Endothelial cell of umbilical vein (primary cell): ENCODE data around the gene SMAD7. TPM values are rescaled to one million over a fixed set of nuclear protein-coding genes. Genes with fewer than 3 reads are reported as not detected.

Experiments
- BruUV-seq: library from RNA; stranded (reverse); fragments of 400-500 nt; replicated peaks from 2 replicates; lab custom pipeline; 2021; lab: Mats Ljungman, UMichigan
- CTCF ChIA-PET: fragments of 300-600, 350-600 bp; sonication (Branson Sonifier 250); formaldehyde crosslinking; loops from one replicate; lab custom pipeline; 2021; ENCODE audit warnings: antibody characterized with exemption, inconsistent platforms; lab: Charles Lee
- POLR2A ChIA-PET: fragments of 300-600, 350-600 bp; sonication (Branson Sonifier 250); formaldehyde crosslinking; loops from one replicate; lab custom pipeline; 2021; ENCODE audit warnings: antibody characterized with exemption, inconsistent platforms; lab: Charles Lee
- DNase-seq: peaks from one replicate; pipeline ENCODE4 v3.0.0-alpha.2; 2011; ENCODE audit warnings: low read depth, low spot score
- FAIRE-seq: peaks from 2 replicates; lab custom pipeline; 2011; peaks lifted over from hg19 to GRCh38; lab: Jason Lieb, UNC
- H2AFZ ChIP-seq: 2 replicates; pipeline ENCODE4 v1.6.0; 2012; ENCODE audit warnings: low read depth, low read length, control low read depth, inconsistent platforms
- H3K27ac ChIP-seq: 2 replicates; pipeline ENCODE4 v1.5.1; 2011; ENCODE audit warnings: low read depth, mild to moderate bottlenecking, control low read depth, low read length, moderate library complexity; ENCODE audit not compliant: insufficient read depth
- H3K27me3 ChIP-seq, 2 experiments: 2 replicates each; pipeline versions ENCODE4 v1.6.0 to v1.6.1; 2011; ENCODE audit warnings: low read length in 2 of 2, mixed read lengths in 1 of 2; ENCODE audit not compliant: control insufficient read depth in 2 of 2, insufficient read depth in 2 of 2
- H3K36me3 ChIP-seq, 2 experiments: 2 replicates in 1 of 2; 3 replicates in 1 of 2; pipeline ENCODE4 v1.5.1; 2011; ENCODE audit warnings: low read length in 2 of 2, mild to moderate bottlenecking in 1 of 2, moderate library complexity in 1 of 2; ENCODE audit not compliant: control insufficient read depth in 2 of 2, insufficient read depth in 2 of 2; ENCODE audit errors: extremely low read depth in 1 of 2
- H3K4me1 ChIP-seq: 3 replicates; pipeline ENCODE4 v1.5.1; 2011; ENCODE audit warnings: mild to moderate bottlenecking, low read length; ENCODE audit not compliant: control insufficient read depth, insufficient read depth; ENCODE audit errors: extremely low read depth
- H3K4me2 ChIP-seq: 2 replicates; pipeline ENCODE4 v1.6.1; 2011; ENCODE audit warnings: low read length, control low read depth, mixed read lengths; ENCODE audit not compliant: insufficient read depth
- H3K4me3 ChIP-seq, 3 experiments: fragments of 200-600 bp in 1 of 3; sonication (generic), shearing (Covaris generic) in 1 of 3; replicated peaks in 1 of 3; 2 replicates each; pipeline ENCODE4 v1.5.1; 2011 to 2016; ENCODE audit warnings: control low read depth in 3 of 3, low read length in 3 of 3, mild to moderate bottlenecking in 2 of 3, inconsistent platforms in 1 of 3, low read depth in 1 of 3, moderate library complexity in 1 of 3; ENCODE audit not compliant: insufficient read depth in 1 of 3
- H3K79me2 ChIP-seq: 2 replicates; pipeline ENCODE4 v1.6.0; 2012; ENCODE audit warnings: low read length, inconsistent platforms; ENCODE audit not compliant: control insufficient read depth, insufficient read depth
- H3K9ac ChIP-seq: replicated peaks from 2 replicates; pipeline ENCODE3; 2011; ENCODE audit warnings: low read length, control low read depth; ENCODE audit not compliant: insufficient read depth; ENCODE audit errors: extremely low read depth
- H3K9me1 ChIP-seq: replicated peaks from 3 replicates; pipeline ENCODE4 v1.6.0; 2011; ENCODE audit warnings: mild to moderate bottlenecking, low read length; ENCODE audit not compliant: control insufficient read depth, insufficient read depth; ENCODE audit errors: extremely low read depth
- H3K9me3 ChIP-seq: replicated peaks from 2 replicates; pipeline ENCODE4 v1.5.1; 2012; ENCODE audit warnings: low read length, inconsistent platforms; ENCODE audit not compliant: control insufficient read depth, insufficient read depth
- H4K20me1 ChIP-seq: replicated peaks from 2 replicates; pipeline ENCODE3; 2011; ENCODE audit warnings: mild to moderate bottlenecking, low read length; ENCODE audit not compliant: control insufficient read depth, insufficient read depth; ENCODE audit errors: extremely low read depth
- CTCF ChIP-seq, 2 donors: IDR thresholded peaks; 1 replicate in 1 of 2; 2 replicates in 1 of 2; pipeline ENCODE4 v1.5.1; 2011; ENCODE audit warnings: low read length in 2 of 2, mild to moderate bottlenecking in 2 of 2, moderate library complexity in 2 of 2, control low read depth in 1 of 2, inconsistent platforms in 1 of 2, low read depth in 1 of 2; ENCODE audit not compliant: insufficient read depth in 1 of 2; ENCODE audit errors: extremely low read depth in 1 of 2
- EZH2 ChIP-seq: IDR thresholded peaks from 2 replicates; pipeline ENCODE4 v1.6.1; 2012; ENCODE audit warnings: borderline replicate concordance, low read depth, mild to moderate bottlenecking, moderate library complexity, low read length, inconsistent platforms; ENCODE audit not compliant: severe bottlenecking
- FOS ChIP-seq: IDR thresholded peaks from 2 replicates; pipeline ENCODE4 v1.6.1; 2011; ENCODE audit warnings: mild to moderate bottlenecking, low read length, moderate library complexity, borderline replicate concordance; ENCODE audit not compliant: insufficient read depth
- GATA2 ChIP-seq: IDR thresholded peaks from 2 replicates; pipeline ENCODE4 v1.7.0; 2011; ENCODE audit warnings: low read depth, mild to moderate bottlenecking, moderate library complexity, mixed read lengths, low read length; ENCODE audit not compliant: insufficient read length, insufficient read depth
- JUN ChIP-seq: IDR thresholded peaks from 2 replicates; pipeline ENCODE4 v1.6.1; 2011; ENCODE audit warnings: borderline replicate concordance, low read depth; ENCODE audit not compliant: insufficient read length, insufficient read depth
- MAX ChIP-seq: IDR thresholded peaks from 2 replicates; pipeline ENCODE4 v1.6.1; 2011; ENCODE audit not compliant: insufficient read depth, insufficient read length
- MYC ChIP-seq: IDR thresholded peaks from one replicate; pipeline ENCODE4 v1.6.1; 2011; ENCODE audit warnings: mild to moderate bottlenecking, low read depth, low read length
- POLR2A ChIP-seq: IDR thresholded peaks from 2 replicates; pipeline ENCODE4 v1.6.1; 2012; ENCODE audit warnings: low read depth, mild to moderate bottlenecking, control low read depth, low read length
- POLR2AphosphoS5 ChIP-seq: IDR thresholded peaks from 2 replicates; pipeline ENCODE4 v1.6.1; 2012; ENCODE audit warnings: low read depth, mild to moderate bottlenecking, control low read depth, low read length, moderate library complexity; ENCODE audit not compliant: insufficient read depth
- dilution Hi-C: fragments of 300-500 bp; cut with MboI; formaldehyde crosslinking; loops from one replicate; pipeline ENCODE4 v1.15.0; 2019; ENCODE audit warnings: low sequenced_read_pairs; ENCODE audit not compliant: extremely low pct_ligation_motif_present
- intact Hi-C: fragments of 100-400 bp; cut with micrococcal nuclease; formaldehyde crosslinking; loops from one replicate; pipeline ENCODE4 v1.10.0; 2022
- polyA plus RNA-seq, 4 experiments: library from polyadenylated mRNA; depleted of rRNA in 3 of 4; stranded (reverse) in 3 of 4; unstranded in 1 of 4; fragments of >200 nt; gene quantifications; 2 replicates each; pipeline versions ENCODE4 v1.2.1 to v1.2.3, GENCODE V29; 2011 to 2012; ENCODE audit warnings: missing spikeins in 1 of 4
- total RNA-seq: library from RNA; stranded (reverse); gene quantifications from 2 replicates; pipeline ENCODE4 v1.2.3, GENCODE V29; 2021

Gene SMAD7
- total and polyA plus RNA-seq, 2 donors (not counting 3 experiments of a cell fraction or from before 2014, with no cell fraction given): 3.6 to 8.0 TPM

DNA sequence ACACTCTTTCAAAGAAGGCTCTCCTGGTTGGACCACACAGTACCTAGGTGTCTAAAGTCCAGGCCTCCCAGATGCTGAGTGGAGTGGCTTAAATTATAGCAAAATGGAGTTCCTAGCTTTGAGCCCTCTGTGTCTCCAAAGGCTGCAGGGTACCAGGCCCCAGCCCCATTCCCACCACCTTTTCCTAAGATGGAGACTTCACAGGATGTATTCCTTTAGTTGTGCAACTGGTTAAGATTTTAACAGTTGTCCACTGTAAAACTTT is 4.9 kb downstream of the SMAD7 start:
- H3K27me3 ChIP-seq: no peaks in the 10 kb centered on the region
- no peak overlapping the region for H2AFZ ChIP-seq
- POLR2A ChIA-PET: no interaction called here
- no peaks in the 10 kb centered on the region for H3K9me3 ChIP-seq
- TF ChIP-seq JUN (no peak), POLR2A (no peak), POLR2AphosphoS5 (no peak), FOS (no peak), CTCF (IDR thresholded peaks at IDR 0.05; ENCODE audit: extremely low read depth in 1 of 2, insufficient read depth in 1 of 2, low read depth in 1 of 2, low read length in 2 of 2) (no peak), MAX (no peak), MYC (no peak), GATA2 (no peak), EZH2 (no peak)
- H3K4me2 ChIP-seq: no peak overlapping the region
- intact Hi-C loops (loop anchor here (2.0 to 10.0 kb wide), 6 partner anchors 43 to 469 kb away; no protein-coding TSS in a partner anchor), dilution Hi-C loops (no loop called here)
- H3K79me2 ChIP-seq: peaks cover 25% of the 10 kb centered on the region
- DNase-seq (no peak), FAIRE-seq (no peak)
- peaks cover 4% of the 10 kb centered on the region for H4K20me1 ChIP-seq
- H3K36me3 ChIP-seq: peaks cover 0 to 2% of the 10 kb centered on the region in 2 experiments
- peaks cover 73% of the 10 kb centered on the region for H3K4me1 ChIP-seq
- CTCF ChIA-PET: interaction anchor here (0.5 to 2.6 kb wide), 3 partner anchors 9 to 14 kb away, joined by 3 to 8 read pairs (median 3); no protein-coding TSS in a partner anchor
- no peak overlapping the region for H3K4me3 ChIP-seq
- no TSS peak for BruUV-seq
- H3K27ac ChIP-seq: no peak overlapping the region
- H3K9me1 ChIP-seq: no peaks in the 10 kb centered on the region
- H3K9ac ChIP-seq: no peak overlapping the region
